MV-4-11 (cell line): ENCODE results near the gene NPR1.
"Not testable (repeated sequence)": the region's sequence is repeated elsewhere in the genome, so short reads cannot be mapped to it uniquely, and the experiment has no call there.

Experiments
- DNase-seq: peaks from one replicate; lab custom pipeline; 2025; lab: John Stamatoyannopoulos, UW

The NPR1 gene

GRCh38 chr1:153649863-153650235 lies 28.6 kb upstream of the NPR1 start:
- DNase-seq = no peak

- no peak for DNase-seq
These were observed 26.7 kb upstream of the NPR1 start for GRCh38 chr1:153651771-153652170.

GRCh38 chr1:153652805-153653500 lies 25.5 kb upstream of the NPR1 start:
- peak; percentile 16 for DNase-seq

DNA sequence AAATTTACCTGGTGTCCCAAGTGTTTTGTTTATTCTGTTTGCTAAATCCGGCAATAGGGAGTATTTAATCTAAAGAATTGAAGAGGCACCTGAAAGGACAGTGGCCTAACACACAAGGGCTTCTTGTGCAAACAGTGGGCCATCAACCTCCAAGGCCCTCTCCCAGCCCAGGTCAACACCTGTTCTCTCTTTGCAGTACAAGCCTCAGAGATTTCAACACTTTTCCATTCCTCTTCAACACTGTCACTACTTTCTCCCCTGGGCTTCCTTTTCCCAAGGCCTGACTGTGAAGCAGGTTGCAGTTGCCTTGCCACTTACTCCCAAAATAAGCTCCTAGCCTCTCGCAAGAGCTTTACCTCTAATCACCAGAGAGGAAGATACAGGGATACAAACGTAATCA lies 23.2 kb upstream of the NPR1 start:
- DNase-seq = no peak

GRCh38 chr1:153658400-153659174 lies 19.9 kb upstream of the NPR1 start, which contains the start of gene SNAPIN:
Gene SNAPIN, plus strand, starts transcription at chr1:153658703. Its CDS starts 41 bp downstream, at chr1:153658744.
- DNase-seq = peak; percentile 86

DNA sequence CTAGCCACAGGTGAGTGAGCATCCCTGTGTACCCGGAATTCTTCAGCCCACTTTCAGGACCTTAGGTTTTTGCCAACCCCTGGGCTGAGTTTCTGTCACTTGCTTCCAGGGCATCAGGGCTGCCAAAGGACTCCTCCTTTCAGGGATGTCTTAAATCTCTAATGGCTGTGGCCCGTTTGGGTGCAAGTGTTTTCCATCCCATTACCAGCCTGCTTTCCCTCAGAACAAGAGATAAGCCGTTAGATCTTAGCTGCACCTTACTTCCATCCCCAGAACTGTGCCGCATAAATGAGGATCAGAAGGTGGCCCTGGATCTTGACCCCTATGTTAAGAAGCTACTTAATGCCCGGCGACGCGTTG lies 19.3 kb upstream of the NPR1 start:
- no peak for DNase-seq

- no peak for DNase-seq
These were observed 18.8 kb upstream of the NPR1 start for GRCh38 chr1:153659656-153660055.

- no peak for DNase-seq
These were observed 17.3 kb upstream of the NPR1 start for GRCh38 chr1:153661111-153661708.

DNA sequence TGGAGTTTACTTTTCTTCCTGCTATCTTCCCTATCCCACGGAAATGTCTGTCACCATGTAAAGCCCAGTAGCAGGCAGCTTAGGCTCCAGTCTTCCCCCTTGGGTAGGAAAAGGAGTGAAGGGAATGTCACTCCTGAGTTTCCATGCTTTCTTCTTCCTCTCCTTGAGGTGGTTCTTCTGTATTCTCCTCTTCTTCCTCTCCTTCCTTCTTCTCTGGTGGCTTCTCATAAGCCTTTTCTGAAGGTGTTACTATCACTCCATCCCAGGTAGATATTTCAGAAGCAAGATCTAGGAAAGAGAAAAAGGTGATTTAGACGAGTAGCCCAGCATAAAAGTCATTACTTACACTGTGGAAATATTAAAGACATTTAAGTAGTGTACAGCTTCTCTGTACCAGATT lies 16.2 kb upstream of the NPR1 start:
- DNase-seq = no peak

GRCh38 chr1:153663211-153663610 lies 15.3 kb upstream of the NPR1 start:
- DNase-seq = peak; percentile 69

GRCh38 chr1:153667439-153667838 lies 11.0 kb upstream of the NPR1 start:
- no peak for DNase-seq

DNA sequence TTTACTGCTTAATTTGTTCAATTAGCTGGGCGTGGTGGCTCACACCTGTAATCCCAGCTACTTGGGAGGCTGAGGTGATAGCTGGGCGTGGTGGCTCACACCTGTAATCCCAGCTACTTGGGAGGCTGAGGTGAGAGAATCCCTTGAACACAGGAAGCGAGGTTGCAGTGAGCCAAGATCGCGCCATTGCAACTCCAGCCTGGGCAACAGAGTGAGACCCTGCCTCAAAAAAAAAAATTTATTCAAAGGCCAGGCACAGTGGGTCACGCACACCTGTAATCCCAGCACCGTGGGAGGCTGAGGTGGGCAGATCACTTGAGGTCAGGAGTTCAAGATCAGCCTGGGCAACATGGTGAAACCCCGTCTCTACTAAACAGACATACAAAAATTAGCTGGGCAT lies 9.8 kb upstream of the NPR1 start:
- DNase-seq = not testable (repeated sequence)

- DNase-seq = no peak
These were observed 8.9 kb upstream of the NPR1 start for GRCh38 chr1:153669606-153670005.

DNA sequence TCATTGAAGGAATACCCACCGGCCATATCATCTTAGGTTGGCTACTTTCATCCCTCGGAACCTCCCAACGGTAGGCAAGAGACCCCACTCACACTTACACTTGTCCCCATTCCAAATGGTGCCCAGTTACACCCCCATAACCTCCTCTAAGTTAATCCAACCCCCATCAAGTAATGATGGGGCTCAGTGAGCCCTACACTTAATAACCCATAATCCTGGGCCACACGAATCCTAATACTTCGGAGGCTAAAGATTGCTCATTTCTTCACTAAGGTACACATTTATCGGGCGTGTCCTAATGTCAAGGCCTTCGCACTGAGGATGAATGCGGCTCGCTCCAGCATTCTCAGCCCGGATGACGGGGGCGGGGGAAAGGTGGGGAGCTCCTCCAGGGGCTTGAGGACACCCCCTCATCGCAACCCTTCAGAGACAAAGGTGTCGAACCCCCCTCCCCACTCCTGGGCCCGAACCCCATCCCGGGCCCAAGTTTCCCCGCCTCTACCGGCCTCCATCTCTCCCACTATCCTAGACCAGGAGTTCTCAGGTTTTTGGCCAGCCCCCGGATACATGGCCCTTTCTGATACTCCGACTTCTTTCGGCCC lies 8.1 kb upstream of the NPR1 start:
- no peak for DNase-seq

GRCh38 chr1:153670859-153671627 lies 7.4 kb upstream of the NPR1 start, which contains the start of gene ILF2:
Gene ILF2, minus strand, starts transcription at chr1:153670993. Its CDS starts 71 bp downstream, at chr1:153670922.
- peak; percentile 100 for DNase-seq

- DNase-seq = peak; percentile 65
These were observed 6.7 kb upstream of the NPR1 start for GRCh38 chr1:153671628-153672353.

GRCh38 chr1:153673511-153673910 lies 5.0 kb upstream of the NPR1 start:
- DNase-seq = no peak

- DNase-seq = no peak
These were observed 570 bp upstream of the NPR1 start for GRCh38 chr1:153677718-153678518.

GRCh38 chr1:153679337-153680119 lies 1.0 kb downstream of the NPR1 start:
- no peak for DNase-seq

- no peak for DNase-seq
These were observed 1.6 kb downstream of the NPR1 start for GRCh38 chr1:153680120-153680403.
